Endometrial microvascular endothelial cells (primary cell): Measurements from ENCODE around the gene KLHL40. TPM values are rescaled to one million over a fixed set of nuclear protein-coding genes. Genes with fewer than 3 reads are reported as not detected.

Source experiments
- in situ Hi-C: cut with HindIII; loops from 2 replicates; pipeline ENCODE4 v1.10.0; 2017; ENCODE audit warnings: low sequenced_read_pairs, low pct_unique_long_range_greater_than_20kb; ENCODE audit errors: inconsistent ontology term
- total RNA-seq: library from RNA; depleted of rRNA; stranded (reverse); fragments of >200 nt; gene quantifications from one replicate; pipeline ENCODE4 v1.2.3, GENCODE V29; 2015; ENCODE audit errors: inconsistent ontology term

KLHL40 gene
- not detected for total RNA-seq

- in situ Hi-C loops, result no loop called here
These were observed at the start of gene KLHL40 for GRCh38 chr3:42685363-42685881. Gene KLHL40 (plus strand): TSS chr3:42685537. CDS start chr3:42685619, 82 bp downstream.

GRCh38 chr3:42637001-42637400 is 48.3 kb upstream of the KLHL40 start:
- in situ Hi-C loops, result no loop called here

GRCh38 chr3:42638339-42638842 is 46.9 kb upstream of the KLHL40 start:
- in situ Hi-C loops, result no loop called here

- in situ Hi-C loops, result no loop called here
These were observed 46.1 kb upstream of the KLHL40 start for GRCh38 chr3:42639192-42639591.

GRCh38 chr3:42640129-42640528 is 45.2 kb upstream of the KLHL40 start:
- in situ Hi-C loops, result no loop called here

- in situ Hi-C loops, result no loop called here
These were observed 44.5 kb upstream of the KLHL40 start for GRCh38 chr3:42640771-42641370.

GRCh38 chr3:42647821-42648459 is 37.4 kb upstream of the KLHL40 start:
- in situ Hi-C loops, result no loop called here

GRCh38 chr3:42649006-42649405 is 36.3 kb upstream of the KLHL40 start:
- in situ Hi-C loops, result no loop called here

GRCh38 chr3:42649783-42650182 is 35.6 kb upstream of the KLHL40 start:
- in situ Hi-C loops, result no loop called here

- in situ Hi-C loops, result no loop called here
These were observed 33.9 kb upstream of the KLHL40 start for GRCh38 chr3:42651248-42652091.

- in situ Hi-C loops, result no loop called here
These were observed 33.1 kb upstream of the KLHL40 start for GRCh38 chr3:42652251-42652610.

GRCh38 chr3:42652611-42653302 is 32.6 kb upstream of the KLHL40 start:
- in situ Hi-C loops, result no loop called here

- in situ Hi-C loops, result no loop called here
These were observed 32.1 kb upstream of the KLHL40 start for GRCh38 chr3:42653303-42653559.

GRCh38 chr3:42653560-42654330 is 31.6 kb upstream of the KLHL40 start, which contains the start of gene ZBTB47:
Gene ZBTB47 (plus strand): TSS chr3:42653697. CDS start chr3:42658356, 4,659 bp downstream.
- in situ Hi-C loops, result no loop called here

GRCh38 chr3:42654331-42655201 is 30.8 kb upstream of the KLHL40 start:
- in situ Hi-C loops, result no loop called here

GRCh38 chr3:42655331-42655888 is 29.9 kb upstream of the KLHL40 start:
- in situ Hi-C loops, result no loop called here

- in situ Hi-C loops, result no loop called here
These were observed 29.2 kb upstream of the KLHL40 start for GRCh38 chr3:42655980-42656679.
